ENCODE data around the gene CAPN5. TPM values are rescaled to one million over a fixed set of nuclear protein-coding genes. Genes with fewer than 3 reads are reported as not detected.
"Not testable (repeated sequence)": the region's sequence is repeated elsewhere in the genome, so short reads cannot be mapped to it uniquely, and the experiment has no call there.

CAPN5 gene
- polyA plus RNA-seq, 1 experiment: 18.4 TPM

DNA sequence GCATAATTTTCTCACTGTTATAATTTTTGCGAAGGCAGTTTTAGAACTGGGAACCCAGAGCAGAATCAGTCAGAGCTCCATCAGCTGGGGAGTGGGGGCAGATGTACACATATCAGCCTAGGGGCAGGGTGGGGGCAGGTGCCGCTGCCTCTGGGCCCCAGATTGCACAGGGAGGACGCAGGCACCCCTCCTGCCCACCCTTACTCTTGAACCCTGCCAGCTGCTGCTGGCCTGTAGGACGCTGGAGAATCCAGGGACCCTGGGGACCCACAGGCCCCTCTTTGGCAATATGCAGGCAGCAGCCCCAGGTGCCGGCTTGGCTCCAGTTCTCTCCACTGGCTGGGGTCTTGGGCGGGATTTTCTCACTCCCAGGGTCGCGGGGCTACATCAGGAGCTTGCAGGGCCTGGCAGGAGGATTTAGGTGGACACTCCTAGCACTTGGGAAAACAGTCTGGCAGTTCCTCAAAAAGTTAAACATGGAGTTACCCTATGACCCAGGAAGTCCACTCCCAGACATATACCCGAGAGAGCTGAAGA lies 8.8 kb upstream of the CAPN5 start:
- ChIA-PET CTCF (interaction anchor here (0.6 to 2.9 kb wide), 5 partner anchors 10 to 33 kb away, joined by 3 to 11 read pairs (median 4); no protein-coding TSS in a partner anchor), POLR2A (interaction anchor here (0.5 kb wide), 1 partner anchor 11 kb away, joined by 4 read pairs; no protein-coding TSS in a partner anchor)
- Histone ChIP-seq H3K27me3 (ENCODE audit: control insufficient read depth, insufficient read depth, low read length) (peaks cover 4% of the 10 kb centered on the region), H3K4me3 (ENCODE audit: low read depth, low read length) (no peak overlapping the region), H3K36me3 (ENCODE audit: control insufficient read depth, insufficient read depth, low read length) (no peaks in the 10 kb centered on the region)
- no peak for DNase-seq (ENCODE audit: low read depth)
- no peak for TF ChIP-seq CTCF (IDR thresholded peaks at IDR 0.05; ENCODE audit: insufficient read depth, low read depth, low read length)

DNA sequence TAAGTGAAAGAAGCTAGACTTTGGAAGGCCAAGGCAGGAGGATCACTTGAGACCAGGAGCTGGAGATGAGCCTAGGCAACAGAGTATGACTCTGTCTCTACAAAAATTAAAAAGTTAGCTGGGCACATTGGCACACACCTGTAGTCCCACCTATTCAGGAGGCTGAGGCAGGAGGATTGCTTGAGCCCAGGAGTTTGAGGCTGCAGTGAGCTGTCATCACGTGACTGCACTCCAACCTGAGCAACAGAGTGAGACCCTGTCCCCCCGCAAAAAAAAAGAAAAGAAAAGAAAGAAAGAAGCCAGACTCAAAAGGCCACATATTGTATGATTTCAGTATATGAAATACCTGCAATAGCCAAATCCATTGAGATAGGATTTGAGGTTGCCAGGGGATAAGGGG lies 7.9 kb upstream of the CAPN5 start:
- TF ChIP-seq CTCF (IDR thresholded peaks at IDR 0.05; ENCODE audit: insufficient read depth, low read depth, low read length): no peak
- H3K4me3 ChIP-seq (ENCODE audit: low read depth, low read length): no peak overlapping the region
- ChIA-PET POLR2A (interaction anchor here (0.5 kb wide), 1 partner anchor 12 kb away, joined by 4 read pairs; no protein-coding TSS in a partner anchor), CTCF (interaction anchor here (1.6 to 2.9 kb wide), 2 partner anchors 11 to 32 kb away, joined by 11 read pairs; no protein-coding TSS in a partner anchor)
- no peak for DNase-seq (ENCODE audit: low read depth)
- H3K27me3 ChIP-seq (ENCODE audit: control insufficient read depth, insufficient read depth, low read length): peaks cover 4% of the 10 kb centered on the region
- no peaks in the 10 kb centered on the region for H3K36me3 ChIP-seq (ENCODE audit: control insufficient read depth, insufficient read depth, low read length)

DNA sequence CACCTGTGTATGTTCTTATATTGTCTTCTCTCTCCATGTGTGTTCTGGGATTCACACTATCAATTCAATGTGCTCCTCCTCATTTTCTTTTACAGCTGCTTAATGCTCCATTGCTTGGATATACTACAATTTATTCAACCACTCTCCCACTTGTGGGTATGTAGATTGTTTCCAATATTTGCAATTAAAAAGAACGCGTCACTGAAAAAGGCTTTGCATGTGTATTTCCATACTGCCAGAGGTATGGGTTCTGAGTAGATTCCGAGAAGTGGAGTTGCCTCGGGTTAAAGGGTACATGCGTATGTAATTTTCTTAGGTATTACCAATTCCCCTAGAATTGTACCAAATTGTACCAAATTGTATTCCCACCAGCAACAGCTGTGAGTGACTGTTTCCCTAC lies 7.0 kb upstream of the CAPN5 start:
- CTCF ChIA-PET: interaction anchor here (2.9 kb wide), 1 partner anchor 31 kb away, joined by 11 read pairs; no protein-coding TSS in a partner anchor
- TF ChIP-seq CTCF (IDR thresholded peaks at IDR 0.05; ENCODE audit: insufficient read depth, low read depth, low read length): no peak
- POLR2A ChIA-PET: no interaction called here
- Histone ChIP-seq H3K27me3 (ENCODE audit: control insufficient read depth, insufficient read depth, low read length) (peaks cover 4% of the 10 kb centered on the region), H3K36me3 (ENCODE audit: control insufficient read depth, insufficient read depth, low read length) (no peaks in the 10 kb centered on the region), H3K4me3 (ENCODE audit: low read depth, low read length) (no peak overlapping the region)
- DNase-seq (ENCODE audit: low read depth): no peak

DNA sequence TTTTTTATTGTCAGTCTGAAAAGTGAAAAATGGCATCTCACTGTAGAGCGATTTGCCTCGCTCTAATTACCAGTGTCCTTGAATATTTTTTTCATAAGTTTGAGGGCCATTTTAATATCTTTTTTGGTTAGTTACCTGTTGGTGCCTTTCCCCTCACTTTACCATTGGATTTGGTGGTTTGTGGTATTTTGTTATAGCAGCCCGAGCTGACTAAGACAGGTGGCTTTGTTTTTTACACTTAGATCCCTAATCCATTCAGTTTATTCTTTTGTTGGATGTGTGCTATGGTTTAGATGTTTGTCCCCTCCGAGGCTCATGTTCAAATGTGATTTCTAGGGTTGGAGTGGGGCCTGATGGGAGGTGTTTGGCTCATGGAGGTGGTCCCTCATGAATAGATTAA lies 6.5 kb upstream of the CAPN5 start:
- CTCF ChIA-PET: interaction anchor here (2.9 kb wide), 1 partner anchor 31 kb away, joined by 11 read pairs; no protein-coding TSS in a partner anchor
- Histone ChIP-seq H3K27me3 (ENCODE audit: control insufficient read depth, insufficient read depth, low read length) (peaks cover 2% of the 10 kb centered on the region; the same call in 1 of the 2 replicates), H3K4me3 (ENCODE audit: low read depth, low read length) (no peak overlapping the region), H3K36me3 (ENCODE audit: control insufficient read depth, insufficient read depth, low read length) (no peaks in the 10 kb centered on the region)
- DNase-seq (ENCODE audit: low read depth): no peak
- TF ChIP-seq CTCF (IDR thresholded peaks at IDR 0.05; ENCODE audit: insufficient read depth, low read depth, low read length): no peak
- POLR2A ChIA-PET: no interaction called here

- H3K36me3 ChIP-seq (ENCODE audit: control insufficient read depth, insufficient read depth, low read length); H3K27me3 ChIP-seq (ENCODE audit: control insufficient read depth, insufficient read depth, low read length); POLR2A ChIA-PET; CTCF ChIA-PET; H3K4me3 ChIP-seq (ENCODE audit: low read depth, low read length); DNase-seq (ENCODE audit: low read depth): not testable (repeated sequence)
These were observed 5.5 kb upstream of the CAPN5 start for GRCh38 chr11:77061258-77061657.

- POLR2A ChIA-PET: no interaction called here
- TF ChIP-seq CTCF (IDR thresholded peaks at IDR 0.05; ENCODE audit: insufficient read depth, low read depth, low read length): no peak; the same call in 1 of the 2 replicates
- no peak for DNase-seq (ENCODE audit: low read depth)
- no peaks in the 10 kb centered on the region for H3K36me3 ChIP-seq (ENCODE audit: control insufficient read depth, insufficient read depth, low read length)
- CTCF ChIA-PET: interaction anchor here (0.9 to 5.2 kb wide), 8 partner anchors 10 to 45 kb away, joined by 3 to 86 read pairs (median 3); no protein-coding TSS in a partner anchor
- peaks cover 2% of the 10 kb centered on the region; the same call in 1 of the 2 replicates for H3K27me3 ChIP-seq (ENCODE audit: control insufficient read depth, insufficient read depth, low read length)
- H3K4me3 ChIP-seq (ENCODE audit: low read depth, low read length): no peak overlapping the region
These were observed 3.8 kb upstream of the CAPN5 start for GRCh38 chr11:77062924-77063323.
